ENCODE data around the gene EIF4G3.
"Not testable (repeated sequence)": the region's sequence is repeated elsewhere in the genome, so short reads cannot be mapped to it uniquely, and the experiment has no call there.

The EIF4G3 gene

GRCh38 chr1:20949871-20950590 is 226.7 kb downstream of the EIF4G3 start:
- DNase-seq (ENCODE audit: insufficient read length) (no peak), FAIRE-seq (no peak)
- TF ChIP-seq POLR2A (IDR thresholded peaks at IDR 0.05; ENCODE audit: low read depth, low read length) (no peak), POLR2AphosphoS5 (IDR thresholded peaks at IDR 0.05; ENCODE audit: low read depth, low read length) (no peak), TAF1 (IDR thresholded peaks at IDR 0.05; ENCODE audit: borderline replicate concordance, low read depth, low read length) (no peak)

GRCh38 chr1:20948101-20948500 is 228.6 kb downstream of the EIF4G3 start:
- no peak for TF ChIP-seq POLR2A (IDR thresholded peaks at IDR 0.05; ENCODE audit: low read depth, low read length)
- no peak for TF ChIP-seq POLR2AphosphoS5 (IDR thresholded peaks at IDR 0.05; ENCODE audit: low read depth, low read length)
- no peak for TF ChIP-seq TAF1 (IDR thresholded peaks at IDR 0.05; ENCODE audit: borderline replicate concordance, low read depth, low read length)
- FAIRE-seq (no peak), DNase-seq (ENCODE audit: insufficient read length) (no peak)

GRCh38 chr1:20947409-20947808 is 229.3 kb downstream of the EIF4G3 start:
- DNase-seq (ENCODE audit: insufficient read length), result no peak
- FAIRE-seq, result no peak
- TF ChIP-seq POLR2A (IDR thresholded peaks at IDR 0.05; ENCODE audit: low read depth, low read length) (no peak), TAF1 (IDR thresholded peaks at IDR 0.05; ENCODE audit: borderline replicate concordance, low read depth, low read length) (no peak)

- TF ChIP-seq POLR2A (IDR thresholded peaks at IDR 0.05; ENCODE audit: low read depth, low read length) (no peak), TAF1 (IDR thresholded peaks at IDR 0.05; ENCODE audit: borderline replicate concordance, low read depth, low read length) (no peak), POLR2AphosphoS5 (IDR thresholded peaks at IDR 0.05; ENCODE audit: low read depth, low read length) (no peak)
- no peak for DNase-seq (ENCODE audit: insufficient read length)
- no peak for FAIRE-seq
These were observed 240.1 kb downstream of the EIF4G3 start for GRCh38 chr1:20936621-20937020.

- no peak for DNase-seq (ENCODE audit: insufficient read length)
- TF ChIP-seq POLR2AphosphoS5 (IDR thresholded peaks at IDR 0.05; ENCODE audit: low read depth, low read length) (no peak), TAF1 (IDR thresholded peaks at IDR 0.05; ENCODE audit: borderline replicate concordance, low read depth, low read length) (no peak), POLR2A (IDR thresholded peaks at IDR 0.05; ENCODE audit: low read depth, low read length) (no peak)
- FAIRE-seq, result no peak
These were observed 240.5 kb downstream of the EIF4G3 start for GRCh38 chr1:20936216-20936615.

GRCh38 chr1:20935717-20936116 is 241.0 kb downstream of the EIF4G3 start:
- TF ChIP-seq TAF1 (IDR thresholded peaks at IDR 0.05; ENCODE audit: borderline replicate concordance, low read depth, low read length) (no peak), POLR2AphosphoS5 (IDR thresholded peaks at IDR 0.05; ENCODE audit: low read depth, low read length) (no peak), POLR2A (IDR thresholded peaks at IDR 0.05; ENCODE audit: low read depth, low read length) (no peak)
- FAIRE-seq, result no peak

GRCh38 chr1:20932437-20932977 is 244.2 kb downstream of the EIF4G3 start:
- FAIRE-seq (peak; percentile 38), DNase-seq (ENCODE audit: insufficient read length) (no peak)
- TF ChIP-seq TAF1 (IDR thresholded peaks at IDR 0.05; ENCODE audit: borderline replicate concordance, low read depth, low read length) (no peak), POLR2A (IDR thresholded peaks at IDR 0.05; ENCODE audit: low read depth, low read length) (no peak), POLR2AphosphoS5 (IDR thresholded peaks at IDR 0.05; ENCODE audit: low read depth, low read length) (no peak)

More at GRCh38 chr1:20935717-20936116, 241.0 kb downstream of the EIF4G3 start:
- no peak for DNase-seq (ENCODE audit: insufficient read length)

- FAIRE-seq, result peak; percentile 68
- no peak for DNase-seq (ENCODE audit: insufficient read length)
- no peak for TF ChIP-seq POLR2AphosphoS5 (IDR thresholded peaks at IDR 0.05; ENCODE audit: low read depth, low read length)
- no peak for TF ChIP-seq POLR2A (IDR thresholded peaks at IDR 0.05; ENCODE audit: low read depth, low read length)
- no peak for TF ChIP-seq TAF1 (IDR thresholded peaks at IDR 0.05; ENCODE audit: borderline replicate concordance, low read depth, low read length)
These were observed 244.7 kb downstream of the EIF4G3 start for GRCh38 chr1:20931930-20932436.

GRCh38 chr1:20930427-20930826 is 246.3 kb downstream of the EIF4G3 start:
- FAIRE-seq (no peak), DNase-seq (ENCODE audit: insufficient read length) (no peak)
- TF ChIP-seq POLR2AphosphoS5 (IDR thresholded peaks at IDR 0.05; ENCODE audit: low read depth, low read length), result no peak
- TF ChIP-seq POLR2A (IDR thresholded peaks at IDR 0.05; ENCODE audit: low read depth, low read length), result no peak
- no peak for TF ChIP-seq TAF1 (IDR thresholded peaks at IDR 0.05; ENCODE audit: borderline replicate concordance, low read depth, low read length)

GRCh38 chr1:20928146-20928545 is 248.6 kb downstream of the EIF4G3 start:
- DNase-seq (ENCODE audit: insufficient read length) (no peak), FAIRE-seq (no peak)
- TF ChIP-seq TAF1 (IDR thresholded peaks at IDR 0.05; ENCODE audit: borderline replicate concordance, low read depth, low read length), result no peak
- TF ChIP-seq POLR2AphosphoS5 (IDR thresholded peaks at IDR 0.05; ENCODE audit: low read depth, low read length), result no peak
- TF ChIP-seq POLR2A (IDR thresholded peaks at IDR 0.05; ENCODE audit: low read depth, low read length), result no peak

- DNase-seq (ENCODE audit: insufficient read length) (no peak), FAIRE-seq (no peak)
- TF ChIP-seq POLR2AphosphoS5 (IDR thresholded peaks at IDR 0.05; ENCODE audit: low read depth, low read length) (no peak), TAF1 (IDR thresholded peaks at IDR 0.05; ENCODE audit: borderline replicate concordance, low read depth, low read length) (no peak), POLR2A (IDR thresholded peaks at IDR 0.05; ENCODE audit: low read depth, low read length) (no peak)
These were observed 255.4 kb downstream of the EIF4G3 start for GRCh38 chr1:20921285-20921684.

GRCh38 chr1:20913242-20913641 is 263.5 kb downstream of the EIF4G3 start:
- FAIRE-seq (no peak), DNase-seq (ENCODE audit: insufficient read length) (no peak)
- TF ChIP-seq TAF1 (IDR thresholded peaks at IDR 0.05; ENCODE audit: borderline replicate concordance, low read depth, low read length) (no peak), POLR2AphosphoS5 (IDR thresholded peaks at IDR 0.05; ENCODE audit: low read depth, low read length) (no peak), POLR2A (IDR thresholded peaks at IDR 0.05; ENCODE audit: low read depth, low read length) (no peak)

- FAIRE-seq; DNase-seq (ENCODE audit: insufficient read length): not testable (repeated sequence)
These were observed 269.2 kb downstream of the EIF4G3 start for GRCh38 chr1:20907526-20907925.
